ENCODE data around the gene SUMF2. TPM values are rescaled to one million over a fixed set of nuclear protein-coding genes. Genes with fewer than 3 reads are reported as not detected.

Gene SUMF2
- total and polyA plus RNA-seq, 2 of the 13 experiments (the other 11 are each of a cell fraction or from before 2014, with no cell fraction given) = 48.9 to 54.4 TPM

GRCh38 chr7:56063882-56064625 is at the start of gene SUMF2 (continued):
- no peak for TF ChIP-seq SKI (IDR thresholded peaks at IDR 0.05; ENCODE audit: partially characterized antibody)
- no peak for TF ChIP-seq AHDC1 (CRISPR knock-in tag; IDR thresholded peaks at IDR 0.05; ENCODE audit: borderline replicate concordance)
- 0 out of 2 replicates have a peak, but pooled peaks have one; percentile 41 for TF ChIP-seq KLF6 (CRISPR knock-in tag; IDR thresholded peaks at IDR 0.05)
- TF ChIP-seq ZNF570 (CRISPR knock-in tag; IDR thresholded peaks at IDR 0.05; ENCODE audit: borderline replicate concordance) = no peak
- no peak for TF ChIP-seq LCORL (IDR thresholded peaks at IDR 0.05)
- TF ChIP-seq LCORL (CRISPR knock-in tag; IDR thresholded peaks at IDR 0.05) = peak; percentile 73; the same call in 1 of the 2 replicates
- peak; percentile 50 for TF ChIP-seq ASH2L (IDR thresholded peaks at IDR 0.05; ENCODE audit: insufficient read length, low read depth, low read length)
- TF ChIP-seq PCBP2 (optimal IDR thresholded peaks at IDR 0.05; ENCODE audit: low read depth, low read length, poor library complexity, severe bottlenecking) = no peak
- TF ChIP-seq, protein P1, sequence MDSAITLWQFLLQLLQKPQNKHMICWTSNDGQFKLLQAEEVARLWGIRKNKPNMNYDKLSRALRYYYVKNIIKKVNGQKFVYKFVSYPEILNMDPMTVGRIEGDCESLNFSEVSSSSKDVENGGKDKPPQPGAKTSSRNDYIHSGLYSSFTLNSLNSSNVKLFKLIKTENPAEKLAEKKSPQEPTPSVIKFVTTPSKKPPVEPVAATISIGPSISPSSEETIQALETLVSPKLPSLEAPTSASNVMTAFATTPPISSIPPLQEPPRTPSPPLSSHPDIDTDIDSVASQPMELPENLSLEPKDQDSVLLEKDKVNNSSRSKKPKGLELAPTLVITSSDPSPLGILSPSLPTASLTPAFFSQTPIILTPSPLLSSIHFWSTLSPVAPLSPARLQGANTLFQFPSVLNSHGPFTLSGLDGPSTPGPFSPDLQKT (CRISPR knock-in tag; IDR thresholded peaks at IDR 0.05; ENCODE audit: borderline replicate concordance) = no peak
- TF ChIP-seq RFX1 (IDR thresholded peaks at IDR 0.05) = no peak
- peak; percentile 89 for TF ChIP-seq DR1 (CRISPR knock-in tag; IDR thresholded peaks at IDR 0.05)
- TF ChIP-seq, protein P2, sequence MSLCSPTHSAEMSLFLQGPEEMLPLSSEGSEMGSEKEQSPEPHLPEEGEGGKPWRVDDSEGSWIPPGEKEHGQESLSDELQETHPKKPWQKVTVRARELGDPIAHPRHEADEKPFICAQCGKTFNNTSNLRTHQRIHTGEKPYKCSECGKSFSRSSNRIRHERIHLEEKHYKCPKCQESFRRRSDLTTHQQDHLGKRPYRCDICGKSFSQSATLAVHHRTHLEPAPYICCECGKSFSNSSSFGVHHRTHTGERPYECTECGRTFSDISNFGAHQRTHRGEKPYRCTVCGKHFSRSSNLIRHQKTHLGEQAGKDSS (CRISPR knock-in tag; IDR thresholded peaks at IDR 0.05; ENCODE audit: borderline replicate concordance, low read depth) = peak; percentile 41; the same call in 1 of the 2 replicates
- TF ChIP-seq MATR3 (CRISPR knock-in tag; IDR thresholded peaks at IDR 0.05) = no peak
- no peak for TF ChIP-seq PHB2 (IDR thresholded peaks at IDR 0.05; ENCODE audit: partially characterized antibody)
- TF ChIP-seq NFIB (CRISPR knock-in tag; IDR thresholded peaks at IDR 0.05; ENCODE audit: borderline replicate concordance) = no peak
- TF ChIP-seq ZNF605 (CRISPR knock-in tag; IDR thresholded peaks at IDR 0.05) = peak; percentile 52; the same call in 1 of the 2 replicates
- peak; percentile 76; the same call in 1 of the 2 replicates for TF ChIP-seq KMT2B (CRISPR knock-in tag; IDR thresholded peaks at IDR 0.05)
- peak; percentile 54; the same call in 1 of the 2 replicates for TF ChIP-seq ZBTB4 (CRISPR knock-in tag; IDR thresholded peaks at IDR 0.05; ENCODE audit: borderline replicate concordance)

Data from HepG2 (cell line).